Ovary (tissue), 3 donors: ENCODE results near the gene ZFP1.

Source experiments
- CTCF ChIP-seq, 3 donors: fragments of 450-650 bp in 2 of 3; fragments of 200-600 bp in 1 of 3; IDR thresholded peaks; one replicate each; pipeline versions ENCODE4 v1.5.1 to v1.8.0; 2016 to 2022; ENCODE audit warnings: antibody characterized with exemption in 3 of 3, mild to moderate bottlenecking in 1 of 3
- EP300 ChIP-seq: sonication (generic); formaldehyde crosslinking; IDR thresholded peaks from one replicate; pipeline ENCODE4 v1.6.1; 2017; ENCODE audit warnings: antibody characterized with exemption
- POLR2A ChIP-seq: fragments of 450-650 bp; IDR thresholded peaks from one replicate; pipeline ENCODE4 v1.6.1; 2017; ENCODE audit warnings: antibody characterized with exemption, mild to moderate bottlenecking, moderate library complexity
- donor health status: DM: no; HTN: no; CAD: no.

- TF ChIP-seq EP300 = no peak
- TF ChIP-seq CTCF (IDR thresholded peaks at IDR 0.05) = no peak
- no peak for TF ChIP-seq POLR2A
Observed at GRCh38 chr16:75193265-75193650, 44.9 kb downstream of the ZFP1 start.
